SKM-1 treated with dmso at 0.1 percent for 144 hours (cell line): ENCODE measurements around the gene PCK1.

ENCODE experiments used
- DNase-seq: peaks from one replicate; lab custom pipeline; 2025; ENCODE audit not compliant: unreplicated experiment; lab: John Stamatoyannopoulos, UW

PCK1 gene

DNA sequence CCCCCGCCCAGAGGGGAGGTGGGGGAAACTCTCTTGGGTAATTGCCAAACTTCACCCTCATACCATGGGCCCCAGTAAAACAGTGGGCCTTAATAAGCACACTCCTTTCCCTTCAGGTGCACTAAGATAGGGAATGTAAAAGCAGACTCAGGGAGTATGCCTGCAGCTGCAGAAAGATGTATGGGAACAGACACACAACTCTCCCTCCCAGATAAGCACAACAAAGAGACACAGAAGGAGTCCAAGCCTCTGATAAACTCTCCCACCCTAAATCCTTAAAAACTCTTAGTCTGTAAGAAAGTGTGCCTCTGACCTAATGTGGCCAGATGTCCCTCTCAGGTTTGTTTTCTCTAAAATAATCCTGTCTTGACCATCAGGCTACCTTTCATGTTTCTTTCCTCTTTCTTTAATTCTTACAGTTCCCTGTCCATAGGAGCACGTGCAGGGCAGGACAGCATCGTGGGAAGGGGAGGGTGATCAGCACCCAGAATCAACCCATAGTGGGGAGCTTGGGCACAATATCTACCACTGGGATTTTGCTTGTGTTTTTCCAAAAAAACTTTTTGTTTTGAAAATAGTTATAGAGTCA is 24.7 kb upstream of the PCK1 start:
- DNase-seq: no peak

- no peak for DNase-seq
These were observed 23.9 kb upstream of the PCK1 start for GRCh38 chr20:57536771-57537724.

GRCh38 chr20:57537822-57538221 is 23.1 kb upstream of the PCK1 start:
- DNase-seq: no peak

GRCh38 chr20:57539889-57540288 is 21.0 kb upstream of the PCK1 start:
- DNase-seq: no peak

DNA sequence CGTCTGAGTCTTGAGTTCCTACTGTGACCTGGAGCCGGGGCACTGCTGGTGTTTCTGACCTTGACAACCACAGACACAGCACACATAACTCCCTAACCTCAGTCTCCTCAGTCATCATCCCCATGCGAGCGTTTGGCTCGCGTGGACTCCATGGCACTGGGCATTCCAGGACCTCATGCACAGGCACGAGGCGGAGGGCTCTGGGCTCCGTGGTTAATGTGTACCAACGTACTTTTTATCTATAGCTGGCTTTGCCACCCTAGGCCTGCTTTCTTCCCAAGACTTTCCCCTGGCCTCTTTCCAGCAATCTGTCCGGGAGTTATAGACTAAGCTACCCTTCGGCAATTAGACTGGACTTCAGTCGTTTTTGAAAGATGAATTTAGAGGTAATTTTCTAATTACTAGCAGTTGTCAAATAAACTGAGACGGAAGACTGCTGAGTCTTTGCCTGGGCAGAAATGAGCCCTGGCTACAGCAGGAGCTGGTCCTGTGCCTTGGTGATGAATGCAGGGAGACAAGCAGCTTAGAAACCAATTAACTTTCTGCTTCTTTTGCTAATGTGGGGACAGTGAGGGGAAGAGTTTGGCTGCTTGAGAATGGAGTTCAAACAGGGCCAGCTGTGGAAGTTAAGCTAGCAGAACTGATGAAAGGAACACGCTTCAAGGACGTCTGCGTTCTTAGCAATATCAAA is 19.9 kb upstream of the PCK1 start:
- DNase-seq: no peak

DNA sequence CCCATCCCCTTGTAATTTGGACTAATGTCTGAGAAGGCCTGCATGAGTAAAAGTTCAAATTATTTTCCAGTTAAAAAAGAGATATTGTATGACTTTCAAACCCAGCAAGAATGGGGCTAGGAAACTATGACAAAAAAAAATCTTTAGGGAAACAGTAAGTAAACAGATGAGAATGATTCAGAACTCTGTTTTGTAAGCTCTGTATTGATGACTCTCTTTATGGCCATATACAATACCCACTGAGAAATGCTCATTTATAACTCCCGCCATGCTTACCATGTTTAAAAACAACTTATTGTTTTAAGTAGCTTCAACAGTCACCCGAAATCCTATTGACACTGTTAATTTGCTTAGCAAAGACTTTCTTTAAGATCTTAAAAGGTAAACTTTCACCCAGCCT is 17.2 kb upstream of the PCK1 start:
- DNase-seq: no peak

DNA sequence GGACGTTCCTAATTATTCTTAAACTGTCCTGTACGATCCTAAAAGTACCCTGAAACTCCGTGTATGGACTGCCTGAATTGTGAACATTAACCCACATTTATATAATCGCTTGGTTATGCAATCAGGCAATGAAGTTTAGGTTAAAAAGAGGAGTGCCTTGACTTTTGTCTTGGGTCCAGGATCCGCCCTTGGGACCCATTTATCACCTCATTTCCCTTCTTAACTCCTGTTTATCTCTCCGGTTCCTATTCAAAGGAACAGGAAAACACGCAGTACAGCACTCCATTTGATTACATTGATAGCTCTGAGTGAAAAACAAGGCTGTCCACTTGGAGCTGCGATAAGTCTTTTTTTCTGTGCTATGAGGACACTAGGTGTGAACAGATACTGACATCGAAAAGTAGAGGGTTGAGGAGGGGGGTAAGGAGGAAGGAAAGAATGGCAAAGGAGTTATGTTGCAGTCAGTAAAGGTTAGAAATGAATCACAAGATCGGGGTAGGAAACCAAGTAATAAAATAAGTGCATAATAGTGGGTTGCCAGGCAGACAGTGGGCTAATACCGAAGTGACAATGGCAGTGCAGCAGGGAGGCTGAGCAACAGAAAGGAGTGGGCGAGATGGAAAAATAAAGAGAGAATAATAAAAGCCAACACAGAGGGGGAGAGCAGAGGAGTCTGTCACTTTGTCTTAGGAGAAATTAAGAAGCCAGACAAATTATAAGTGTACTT is 15.9 kb upstream of the PCK1 start:
- no peak for DNase-seq

DNA sequence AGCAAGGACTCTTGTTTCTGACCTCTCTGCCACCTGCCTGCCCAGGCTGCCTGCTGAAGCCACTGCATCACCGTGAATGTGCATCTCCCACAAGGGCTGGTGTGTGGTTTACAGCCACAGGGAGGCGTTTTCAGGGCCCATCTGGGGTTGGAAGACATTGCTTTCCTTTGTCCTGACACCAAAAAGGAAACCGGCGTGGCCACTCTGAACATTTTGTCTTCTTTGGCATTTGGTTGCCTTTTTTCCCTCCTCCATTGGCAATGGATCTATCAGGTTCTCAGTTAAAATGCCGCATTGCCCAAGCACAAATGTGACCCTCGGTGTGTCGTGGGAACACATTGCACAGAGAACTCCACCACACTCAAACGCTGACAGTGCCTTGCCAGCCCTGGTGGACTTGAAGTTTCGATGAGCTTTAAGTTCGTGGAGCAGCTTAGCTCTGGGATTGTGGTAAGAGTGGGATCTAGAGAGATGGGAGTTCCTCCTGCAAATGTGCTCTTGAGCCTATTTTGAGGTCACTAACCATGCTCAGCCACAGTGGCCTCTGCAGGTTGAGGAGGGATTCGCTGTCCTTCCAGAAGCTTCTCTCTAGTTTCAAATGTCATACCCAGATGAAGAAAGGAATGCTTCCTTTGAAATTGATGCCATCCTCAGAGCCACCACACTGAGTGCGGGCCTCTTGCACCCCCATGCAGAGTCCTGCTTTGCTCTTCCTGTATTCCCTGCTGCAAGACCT is 14.8 kb upstream of the PCK1 start:
- DNase-seq: no peak

- DNase-seq: no peak
These were observed 13.8 kb upstream of the PCK1 start for GRCh38 chr20:57546956-57547649.

DNA sequence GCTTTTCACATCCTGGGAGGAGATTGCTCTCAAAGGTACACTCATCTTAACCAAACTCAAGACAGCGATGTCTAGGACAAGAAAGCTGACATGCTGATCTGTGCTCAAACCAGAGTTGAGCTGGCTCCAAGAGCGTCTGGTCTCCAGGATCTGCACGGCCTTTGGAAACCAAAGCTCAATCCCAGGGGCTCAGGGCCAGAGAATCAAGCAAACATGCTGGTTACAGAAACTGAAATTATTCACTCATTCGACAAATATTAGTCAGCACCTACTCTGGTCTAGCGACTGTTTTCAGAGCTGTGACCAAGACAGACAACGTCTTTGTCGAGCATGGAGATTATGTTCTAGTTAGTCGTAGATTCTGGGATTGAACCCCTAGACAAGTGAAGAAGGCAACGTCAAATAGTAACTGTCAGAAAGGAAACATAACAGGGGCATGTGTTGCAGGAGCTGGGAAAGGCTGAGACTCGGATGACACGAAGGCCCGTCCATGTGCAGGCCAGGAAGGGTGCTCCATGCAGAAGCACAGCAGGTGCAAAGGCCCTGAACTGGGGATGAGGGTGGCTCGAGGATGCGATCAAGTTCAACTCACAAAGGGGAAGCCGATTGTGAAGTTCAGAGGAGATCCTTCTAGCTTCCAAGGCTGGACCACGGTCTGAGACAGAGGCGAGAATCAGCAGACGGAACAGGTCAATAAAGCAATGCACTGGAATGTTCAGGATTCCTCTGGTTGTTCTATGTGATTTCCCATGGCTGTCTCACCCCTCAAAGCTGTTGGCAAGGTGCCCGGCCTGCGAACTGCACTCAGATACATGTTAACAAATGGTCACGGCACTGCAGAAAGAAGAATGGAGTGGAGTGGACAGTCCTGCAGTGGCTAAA is 12.5 kb upstream of the PCK1 start:
- no peak for DNase-seq

DNA sequence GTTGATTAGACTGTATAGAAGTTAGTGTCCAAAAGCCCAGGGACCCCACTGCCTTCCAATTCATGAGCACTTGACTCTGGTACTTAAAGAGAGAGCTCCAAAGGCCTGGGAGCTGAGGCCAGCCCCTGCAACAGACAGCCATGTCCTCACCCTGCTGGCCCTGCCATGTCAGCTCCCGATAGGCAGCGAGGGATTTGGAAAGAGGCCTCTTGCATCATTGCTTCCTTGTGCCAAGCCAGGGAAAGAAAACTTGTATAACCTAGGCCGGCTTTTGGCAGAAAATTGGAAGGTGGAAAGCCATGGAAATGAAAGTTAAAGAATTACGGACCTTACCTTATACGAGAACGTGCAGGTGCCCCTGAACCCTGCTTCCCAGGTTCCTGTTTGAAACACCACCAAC is 8.4 kb upstream of the PCK1 start:
- no peak for DNase-seq

GRCh38 chr20:57553376-57554018 is 7.4 kb upstream of the PCK1 start:
- no peak for DNase-seq

DNA sequence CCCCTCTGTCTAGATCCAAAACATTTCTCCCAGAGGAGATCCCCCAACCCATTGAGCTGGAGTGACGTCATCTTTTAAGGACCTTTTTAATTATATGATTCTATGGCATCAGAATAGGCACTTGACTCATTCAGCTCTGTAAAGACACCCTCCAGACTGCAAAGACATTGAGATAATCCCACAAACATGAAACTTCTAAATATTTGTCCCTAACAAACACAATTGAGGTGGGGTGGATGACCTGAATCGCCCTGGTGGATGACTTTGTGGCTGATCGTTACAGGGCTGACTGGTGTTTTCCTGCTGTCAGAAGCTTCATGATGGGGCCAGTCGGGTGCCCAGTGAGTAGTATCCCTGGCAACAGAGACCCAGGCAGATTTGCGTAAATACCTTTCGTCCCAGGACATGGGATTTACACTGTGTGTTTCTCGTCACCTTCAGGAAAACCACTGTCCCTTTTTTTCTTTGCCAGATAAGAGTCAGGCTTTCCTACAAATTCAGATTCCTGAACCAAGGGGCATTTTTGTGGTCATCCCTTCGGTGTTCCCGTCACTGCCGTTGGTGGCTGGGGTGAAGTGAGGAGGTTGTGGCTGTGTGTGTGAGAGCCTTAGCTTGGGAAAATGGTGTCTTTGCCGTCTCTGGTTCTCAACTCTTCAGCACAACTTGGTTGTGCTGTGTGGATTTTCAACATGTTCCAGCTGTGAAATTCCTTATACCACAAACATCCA is 5.3 kb upstream of the PCK1 start:
- no peak for DNase-seq

DNA sequence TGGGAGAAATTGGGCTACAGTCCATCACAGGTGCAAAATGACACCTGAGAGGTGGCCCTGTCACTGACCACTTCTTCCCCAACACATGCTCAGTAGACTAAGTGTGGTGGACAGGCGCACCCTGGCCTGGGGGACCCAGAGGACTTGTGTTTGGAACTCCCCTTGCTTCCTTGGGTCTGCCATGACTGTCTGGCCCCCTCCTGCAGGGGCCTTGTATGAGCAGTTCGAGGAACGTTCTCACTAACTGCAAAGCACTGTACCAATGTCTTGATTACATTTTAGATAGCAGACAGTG is 4.0 kb upstream of the PCK1 start:
- DNase-seq: no peak

DNA sequence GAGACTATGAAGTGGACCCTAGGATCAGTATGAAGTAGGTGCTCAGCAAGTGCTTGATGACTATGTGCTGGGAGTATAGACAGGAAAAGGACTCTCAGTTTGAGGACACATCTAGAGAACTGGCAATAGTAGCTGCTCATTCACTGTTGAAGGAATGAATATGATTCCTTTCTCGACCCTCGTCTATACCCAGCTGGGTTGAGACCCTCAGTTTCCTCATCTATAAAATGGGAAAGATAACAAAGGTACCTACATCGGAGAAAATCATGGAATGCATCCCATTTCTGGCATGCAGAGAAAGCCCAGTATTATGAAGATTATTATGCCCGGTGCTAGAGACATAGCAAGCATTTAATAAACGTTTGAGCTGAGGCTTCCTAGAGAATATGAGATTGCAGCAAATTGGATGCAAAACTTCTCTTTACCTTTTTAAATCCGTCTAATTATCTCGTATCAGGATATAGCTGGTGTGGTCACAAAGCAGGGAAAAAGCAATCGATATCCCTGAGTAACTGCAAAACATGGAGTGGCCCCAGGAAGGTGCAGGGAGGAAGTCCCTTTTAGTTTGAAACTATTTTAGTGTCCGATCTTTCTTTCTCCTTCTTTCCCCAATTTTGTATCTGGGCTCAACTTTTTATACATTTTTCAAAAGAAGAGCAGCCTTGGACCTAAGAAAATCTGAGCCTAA is 2.8 kb upstream of the PCK1 start:
- no peak for DNase-seq

DNA sequence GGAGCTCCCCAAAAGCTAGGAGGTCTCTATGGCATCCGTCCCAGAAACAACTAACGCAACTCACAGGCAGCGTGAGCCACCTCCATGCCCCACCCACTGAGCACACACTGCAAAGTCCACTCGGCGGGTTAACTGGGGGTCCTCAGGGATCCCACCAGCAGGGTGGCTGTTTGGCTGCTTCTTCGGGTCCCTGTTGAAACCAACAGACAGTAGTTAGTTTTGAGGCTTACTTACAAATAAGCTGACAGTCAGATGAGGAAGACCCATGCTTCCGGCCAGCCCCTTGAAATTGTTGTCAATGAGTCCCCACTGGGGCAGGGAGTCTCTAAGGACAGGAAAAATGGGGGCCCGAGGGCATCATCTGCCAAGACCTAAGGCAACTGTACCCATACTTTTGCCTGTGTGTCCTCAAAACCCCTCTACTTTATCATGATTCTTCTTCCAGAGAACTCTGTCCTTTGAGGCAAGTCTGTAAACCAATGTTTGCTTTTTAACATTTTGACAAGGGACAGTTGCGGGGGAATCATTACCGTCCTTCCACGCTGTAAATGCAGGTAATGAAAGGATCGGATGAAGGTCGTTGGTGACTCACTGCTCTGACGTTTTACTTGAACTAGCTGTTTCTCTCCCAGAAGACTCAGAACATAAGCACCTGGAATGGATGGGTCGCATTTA is 2.2 kb upstream of the PCK1 start:
- DNase-seq: no peak

DNA sequence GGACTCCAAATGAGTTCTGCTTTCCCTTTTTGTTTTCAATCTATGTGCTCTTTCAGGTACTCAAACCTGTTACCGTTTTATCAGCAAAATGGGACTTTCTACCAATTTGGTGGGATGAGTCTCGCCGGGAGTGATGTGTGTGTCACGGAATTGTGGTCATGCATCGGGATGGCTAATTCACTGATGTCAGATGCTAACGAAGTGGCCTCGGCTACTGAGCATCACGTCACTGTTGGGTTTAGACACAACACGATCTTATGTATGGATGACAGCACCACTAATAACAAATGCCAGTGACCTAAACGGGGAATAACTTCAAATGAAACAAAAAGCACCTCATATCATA is 1.6 kb upstream of the PCK1 start:
- no peak for DNase-seq
